Upper lobe of left lung (tissue), 4 donors: ENCODE data around the gene RASSF4.
A peak's percentile ranks its signal among the peaks of the same experiment; 100 is the strongest.

Experiments used
- EP300 ChIP-seq, 4 donors: sonication (generic); formaldehyde crosslinking; IDR thresholded peaks; one replicate each; pipeline ENCODE4 v1.5.1; 2017; ENCODE audit warnings: antibody characterized with exemption in 4 of 4, control low read depth in 2 of 4
- POLR2A ChIP-seq, 4 donors: fragments of 450-650 bp; IDR thresholded peaks; one replicate each; pipeline ENCODE4 v1.5.1; 2016 to 2017; ENCODE audit warnings: antibody characterized with exemption in 4 of 4, mild to moderate bottlenecking in 2 of 4
- POLR2AphosphoS5 ChIP-seq, 2 donors: sonication (generic); formaldehyde crosslinking; IDR thresholded peaks; one replicate each; pipeline ENCODE4 v1.5.1; 2017; ENCODE audit warnings: antibody characterized with exemption in 2 of 2
- TF ChIP-seq, protein P1 (sequence below), 6 experiments: fragments of 450-650 bp in 4 of 6; fragments of 200-600 bp in 2 of 6; sonication (generic) in 2 of 6; IDR thresholded peaks; one replicate each; pipeline ENCODE4 v1.5.1; 2016 to 2019; ENCODE audit warnings: antibody characterized with exemption in 6 of 6

DNA sequence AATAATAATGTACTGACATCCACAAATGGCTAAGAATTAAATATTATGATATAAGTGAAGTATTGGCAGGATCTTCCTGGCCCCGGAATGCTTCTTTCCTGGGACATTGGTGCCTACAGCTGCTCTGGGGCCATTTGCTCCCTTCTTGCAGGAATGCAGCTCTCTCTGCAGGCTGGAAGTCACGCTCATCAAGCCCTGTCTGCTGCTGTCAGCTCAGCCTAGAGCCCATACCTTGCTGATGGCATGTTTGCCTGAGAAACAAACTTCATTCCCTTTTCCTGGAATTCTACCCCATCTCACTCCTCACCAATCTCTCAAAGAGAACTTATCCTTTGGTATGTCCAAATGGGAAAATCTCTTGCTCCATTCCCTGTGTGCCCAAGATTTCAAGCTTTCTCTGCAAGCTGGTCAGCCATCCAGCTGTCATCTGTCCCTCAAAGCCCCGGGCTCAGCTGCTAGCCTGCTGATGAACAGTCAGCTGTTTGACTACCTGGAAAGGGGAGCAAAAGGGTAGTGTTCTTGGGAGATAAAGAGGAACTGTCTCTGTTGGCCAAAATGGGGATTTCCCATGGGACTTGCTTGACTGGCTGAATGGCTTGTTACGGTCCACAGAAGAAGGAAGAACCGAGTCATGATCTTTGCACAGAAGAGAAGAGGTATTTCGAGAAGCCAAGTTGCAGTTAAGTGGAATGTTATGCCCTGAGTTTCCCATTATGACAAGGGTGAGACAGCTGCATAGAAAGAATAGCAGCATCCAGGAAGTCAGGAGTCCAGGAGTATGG, 12.0 kb upstream of the RASSF4 start:
- TF ChIP-seq, protein P1, sequence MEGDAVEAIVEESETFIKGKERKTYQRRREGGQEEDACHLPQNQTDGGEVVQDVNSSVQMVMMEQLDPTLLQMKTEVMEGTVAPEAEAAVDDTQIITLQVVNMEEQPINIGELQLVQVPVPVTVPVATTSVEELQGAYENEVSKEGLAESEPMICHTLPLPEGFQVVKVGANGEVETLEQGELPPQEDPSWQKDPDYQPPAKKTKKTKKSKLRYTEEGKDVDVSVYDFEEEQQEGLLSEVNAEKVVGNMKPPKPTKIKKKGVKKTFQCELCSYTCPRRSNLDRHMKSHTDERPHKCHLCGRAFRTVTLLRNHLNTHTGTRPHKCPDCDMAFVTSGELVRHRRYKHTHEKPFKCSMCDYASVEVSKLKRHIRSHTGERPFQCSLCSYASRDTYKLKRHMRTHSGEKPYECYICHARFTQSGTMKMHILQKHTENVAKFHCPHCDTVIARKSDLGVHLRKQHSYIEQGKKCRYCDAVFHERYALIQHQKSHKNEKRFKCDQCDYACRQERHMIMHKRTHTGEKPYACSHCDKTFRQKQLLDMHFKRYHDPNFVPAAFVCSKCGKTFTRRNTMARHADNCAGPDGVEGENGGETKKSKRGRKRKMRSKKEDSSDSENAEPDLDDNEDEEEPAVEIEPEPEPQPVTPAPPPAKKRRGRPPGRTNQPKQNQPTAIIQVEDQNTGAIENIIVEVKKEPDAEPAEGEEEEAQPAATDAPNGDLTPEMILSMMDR (IDR thresholded peaks at IDR 0.05), result no peak
- TF ChIP-seq POLR2AphosphoS5 (IDR thresholded peaks at IDR 0.05) (peak in 1 of 2 donors; percentile 15), EP300 (IDR thresholded peaks at IDR 0.05) (no peak), POLR2A (IDR thresholded peaks at IDR 0.05) (no peak)
